HG03064 (cell line): ENCODE measurements around the gene FUT7.
"Not testable (repeated sequence)": the region's sequence is repeated elsewhere in the genome, so short reads cannot be mapped to it uniquely, and the experiment has no call there.

Experiments
- ATAC-seq: cut with Tn5 transposase; IDR thresholded peaks from one replicate; pipeline ENCODE4 v1.9.1; 2021; ENCODE audit warnings: low read depth; ENCODE audit not compliant: unreplicated experiment

The FUT7 gene

DNA sequence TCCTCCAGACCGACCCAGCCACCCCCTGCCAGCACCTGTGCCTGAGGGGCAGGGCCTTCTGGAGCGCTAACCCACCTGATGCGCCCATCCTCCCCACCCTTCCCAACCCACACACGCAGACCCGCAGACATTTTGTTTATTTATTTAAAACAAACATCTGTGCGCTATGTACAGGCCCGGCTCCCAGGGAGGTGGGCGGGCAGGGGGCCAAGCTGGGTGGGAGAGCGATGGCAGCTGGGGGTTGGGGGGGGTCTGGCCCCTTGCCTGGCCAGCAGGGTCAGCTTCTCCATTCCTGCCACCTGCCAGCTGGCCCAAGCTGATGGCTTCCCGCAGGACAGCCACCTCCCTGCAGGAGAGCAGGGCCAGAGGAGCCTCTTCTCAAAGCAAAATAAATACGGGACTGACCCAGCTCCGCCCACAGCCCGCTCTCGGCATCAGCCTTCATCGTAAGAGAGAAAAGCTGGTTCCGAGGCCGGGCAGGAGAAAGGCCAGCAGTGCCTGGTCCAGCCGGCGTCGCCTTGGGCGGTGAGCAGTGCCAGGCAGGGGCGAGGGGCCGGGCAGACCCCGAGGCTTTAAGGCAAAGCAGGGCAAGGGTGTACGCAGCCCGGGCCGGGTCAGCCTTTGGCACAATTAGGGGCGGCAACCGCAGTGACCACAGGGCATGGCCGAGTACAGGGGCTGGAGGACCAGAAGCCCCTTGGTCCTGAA is 24.6 kb downstream of the FUT7 start:
- ATAC-seq, result no peak

DNA sequence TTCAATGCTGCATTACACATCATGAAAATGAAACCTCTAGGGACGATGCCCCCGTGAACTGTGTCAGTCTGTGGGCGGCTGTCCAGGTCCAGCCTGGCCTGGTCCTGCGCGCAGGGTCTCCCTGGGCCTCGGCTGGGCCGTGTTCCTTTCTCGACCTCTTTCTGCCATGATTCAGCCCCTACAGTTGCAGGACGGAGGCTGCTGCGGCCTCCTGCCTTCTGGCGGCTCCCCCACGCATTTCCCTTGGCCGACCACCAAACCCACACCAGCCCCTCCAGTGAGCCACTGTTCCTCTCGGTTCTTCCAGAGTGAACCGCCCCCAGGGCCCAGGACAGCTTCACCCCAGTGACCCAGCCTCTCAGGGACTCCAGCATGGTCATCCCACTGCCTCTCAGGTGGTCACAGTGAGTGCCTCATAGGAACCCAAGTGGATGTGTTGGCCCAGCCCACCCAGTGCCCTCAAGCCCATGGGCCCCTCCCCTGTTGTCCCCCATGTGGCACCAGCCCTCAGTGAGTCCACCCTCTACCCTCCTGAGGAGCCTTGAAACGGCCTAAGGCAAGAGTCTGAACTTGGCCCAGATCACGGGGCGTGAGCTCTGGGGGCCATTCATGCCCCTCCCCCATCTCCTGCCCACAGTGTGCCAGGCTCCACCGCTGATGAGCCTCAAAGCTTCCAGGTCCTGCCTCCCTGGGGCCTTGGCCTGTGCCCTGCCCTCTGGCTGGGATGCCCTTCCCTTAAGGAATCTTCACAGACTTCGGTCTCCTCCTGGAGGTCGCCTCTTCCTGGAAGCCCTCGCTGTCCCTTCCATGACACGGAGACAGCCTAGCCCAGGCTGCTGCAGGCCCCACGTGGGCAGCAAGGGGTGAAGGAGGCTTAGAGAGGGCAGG is 25.5 kb downstream of the FUT7 start:
- no peak for ATAC-seq

DNA sequence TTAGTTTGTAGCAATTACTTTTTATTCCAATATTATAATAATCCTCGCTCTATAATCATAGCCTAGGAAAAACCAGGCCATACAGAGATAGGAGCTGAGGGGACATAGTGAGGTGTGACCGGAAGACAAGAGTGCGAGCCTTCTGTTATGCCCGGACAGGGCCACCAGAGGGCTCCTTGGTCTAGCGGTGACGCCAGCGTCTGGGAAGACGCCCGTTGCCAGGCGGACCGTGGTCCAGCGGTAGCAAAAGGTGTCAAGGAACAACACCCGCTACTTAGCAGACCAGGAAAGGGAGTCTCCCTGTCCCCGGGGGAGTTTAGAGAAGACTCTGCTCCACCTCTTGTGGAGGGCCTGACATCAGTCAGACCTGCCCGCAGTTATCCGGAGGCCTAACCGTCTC is 27.6 kb downstream of the FUT7 start:
- ATAC-seq, result not testable (repeated sequence)

DNA sequence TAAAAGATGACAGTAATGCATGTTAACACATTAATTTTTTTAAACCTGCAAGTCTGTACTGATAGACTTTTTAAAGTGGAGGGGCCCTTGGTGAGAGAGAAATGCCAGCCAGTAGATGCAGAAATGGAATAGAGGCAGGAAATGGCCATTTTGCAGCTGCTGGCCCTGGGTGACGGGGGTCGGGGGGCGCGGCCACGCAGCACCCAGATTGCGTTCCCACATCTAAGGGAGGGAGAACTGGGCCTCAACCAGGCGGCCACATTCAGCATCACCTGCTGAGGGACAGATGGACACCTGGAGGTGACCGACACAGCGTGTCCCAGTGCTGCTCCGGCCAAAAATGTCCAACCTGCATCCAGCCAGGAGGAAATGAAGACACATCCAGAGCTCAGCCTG is 29.2 kb downstream of the FUT7 start:
- no peak for ATAC-seq

DNA sequence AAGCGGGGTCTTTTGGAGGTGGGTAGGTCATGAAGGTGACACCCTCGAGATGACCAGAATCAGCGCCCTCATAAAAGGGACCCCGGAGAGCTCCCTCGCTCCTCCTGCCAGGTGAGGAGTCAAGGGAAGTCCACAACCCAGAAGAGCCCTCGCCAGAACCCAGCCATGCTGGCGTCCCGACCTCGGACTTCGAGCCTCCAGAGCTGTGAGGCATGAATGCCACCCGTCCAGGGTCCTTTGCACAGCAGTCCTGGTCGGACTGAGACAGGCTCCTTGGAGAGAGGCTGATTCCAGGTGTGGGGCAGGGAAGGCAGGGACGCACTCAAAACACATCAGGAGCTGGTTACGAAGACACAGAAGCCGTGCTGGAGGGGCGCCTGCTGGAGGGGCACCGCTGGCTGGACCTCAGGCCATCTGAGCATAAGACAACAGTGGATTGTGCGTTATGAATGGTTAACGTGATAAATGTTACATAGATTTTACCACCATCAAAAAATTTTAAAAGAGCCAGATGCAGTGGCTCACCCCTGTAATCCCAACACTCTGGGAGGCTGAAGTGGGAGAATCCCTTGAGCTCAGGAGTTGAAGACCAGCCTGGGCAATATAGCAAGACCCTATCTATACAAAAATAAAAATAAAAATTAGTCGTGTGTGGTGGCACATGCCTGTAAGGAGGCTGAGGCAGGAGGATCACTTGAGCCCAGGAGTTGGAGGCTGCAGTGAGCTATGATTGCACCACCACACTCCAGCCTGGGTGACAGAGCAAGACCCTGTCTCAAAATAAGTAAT is 29.8 kb downstream of the FUT7 start:
- ATAC-seq, result no peak

DNA sequence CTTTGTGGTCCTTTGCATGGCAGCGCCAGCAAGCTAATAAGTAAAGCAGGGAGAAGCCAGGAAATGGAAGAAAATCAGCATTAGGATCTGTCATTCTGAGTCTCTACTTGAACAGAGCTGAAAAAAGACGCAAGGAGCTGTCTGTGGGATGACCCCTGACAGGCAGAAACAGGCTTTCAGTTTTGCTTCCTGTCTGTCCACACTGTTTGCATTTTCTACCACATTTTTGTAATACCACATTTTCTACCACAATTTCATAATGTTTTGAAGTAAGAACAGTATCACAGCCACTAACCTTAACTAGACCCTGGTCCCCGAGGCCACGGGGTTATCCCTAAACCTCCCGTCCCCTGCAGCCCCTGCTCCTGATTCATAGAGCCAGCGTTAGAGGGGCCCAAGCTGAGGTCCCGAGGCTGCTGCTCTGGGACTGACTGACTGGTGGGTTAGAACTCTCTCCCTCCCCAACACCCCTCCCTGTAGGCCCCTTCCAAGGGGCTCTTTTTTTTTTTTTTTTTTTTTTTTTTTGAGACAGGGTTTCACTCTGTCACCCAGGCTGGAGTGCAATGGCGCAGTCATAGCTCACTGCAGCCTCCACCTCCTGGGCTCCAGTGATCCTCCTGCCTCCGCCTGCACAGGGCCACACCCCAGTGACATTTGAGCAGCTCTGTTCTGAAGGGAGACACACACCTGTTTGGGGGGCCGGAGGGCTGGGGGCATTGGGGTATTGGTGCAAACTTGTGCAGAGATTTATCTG is 31.5 kb downstream of the FUT7 start:
- ATAC-seq, result peak; percentile 60

DNA sequence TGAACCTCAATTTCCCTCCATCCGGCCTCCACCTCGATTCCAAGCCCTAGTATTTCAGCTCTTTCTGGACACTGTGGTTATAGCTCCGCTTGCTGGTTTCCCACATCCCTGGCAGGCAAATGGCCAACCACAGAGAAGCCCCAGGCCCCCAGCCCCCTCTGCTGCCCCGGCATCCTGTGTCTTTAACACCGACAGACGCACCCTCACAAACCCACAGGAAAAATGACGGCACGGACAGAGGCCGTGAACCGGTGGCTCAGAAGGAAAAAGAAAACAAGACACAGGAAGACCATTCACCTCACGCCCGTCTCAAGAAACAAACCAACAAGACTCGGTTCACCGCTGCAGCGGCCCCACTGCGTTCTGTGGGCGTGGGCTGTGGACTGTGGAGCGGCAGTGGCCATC is 34.1 kb downstream of the FUT7 start:
- ATAC-seq, result no peak

DNA sequence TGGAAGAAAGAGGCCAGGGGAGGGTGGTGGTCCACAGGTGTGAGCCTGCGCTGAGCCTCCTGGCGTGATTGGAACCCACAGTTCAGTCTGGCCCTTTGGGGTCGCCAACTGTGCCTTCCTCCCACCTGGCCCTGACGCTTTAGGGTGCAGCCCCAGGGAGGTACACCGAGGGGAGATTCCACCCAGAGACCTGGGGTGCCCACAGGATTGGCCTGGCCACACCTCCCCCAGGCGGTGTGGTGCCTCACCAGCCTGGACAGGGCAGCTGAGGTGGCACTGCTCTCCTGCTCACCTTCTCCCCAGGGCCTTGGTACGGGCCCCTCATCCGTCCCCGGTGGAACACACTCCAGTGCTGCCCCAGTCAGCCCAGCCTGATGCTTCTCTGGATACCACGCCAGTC is 34.5 kb downstream of the FUT7 start:
- no peak for ATAC-seq

DNA sequence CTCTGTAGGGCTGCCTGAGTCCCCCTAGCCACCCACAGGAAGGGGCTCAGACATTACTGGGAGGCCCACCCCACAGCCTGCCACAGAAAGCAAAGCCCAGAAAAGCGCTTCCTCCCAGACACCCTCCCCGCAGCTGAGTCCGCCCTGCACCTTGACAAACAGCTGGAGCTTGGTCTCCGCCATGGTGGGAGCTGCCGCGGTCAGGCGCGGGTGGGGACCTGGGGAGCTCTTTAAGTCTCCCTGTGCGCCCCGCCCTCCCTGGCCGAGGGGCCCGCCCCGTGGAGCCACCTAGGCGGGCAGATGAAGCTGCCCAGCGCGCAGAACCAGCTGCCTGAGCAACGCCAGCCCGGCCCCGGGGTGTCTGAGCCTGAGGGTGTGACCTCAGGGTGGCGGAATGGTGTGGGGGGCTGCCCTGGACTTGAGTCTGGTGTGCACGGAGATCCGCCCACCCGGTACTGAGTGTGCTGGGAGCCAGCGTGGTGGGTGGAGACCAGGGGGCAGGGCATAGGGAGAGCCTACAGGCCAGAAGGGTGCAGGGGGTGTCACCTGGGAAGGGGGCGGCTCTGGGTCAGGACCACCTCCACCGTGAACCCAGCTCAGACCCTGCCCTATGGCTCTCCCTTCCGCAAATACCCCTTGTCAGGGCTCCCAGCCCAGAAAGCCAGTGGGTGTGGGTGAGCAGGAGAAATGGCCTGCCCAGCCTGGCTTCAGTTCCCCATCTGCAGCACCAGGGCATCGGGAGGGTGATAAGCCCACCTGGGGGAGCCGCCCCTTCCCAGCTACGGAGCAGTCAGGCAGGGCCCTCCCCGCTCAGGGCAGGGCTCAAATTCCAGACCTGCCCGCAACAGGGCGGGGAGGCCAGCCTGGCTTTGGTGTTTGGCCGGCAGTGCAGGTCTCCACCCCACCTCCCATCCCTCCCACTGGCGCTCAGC is 35.3 kb downstream of the FUT7 start, which contains the start of gene CLIC3:
Gene CLIC3 (minus strand): TSS at position 208 of the 932 bp plus-strand sequence. CDS start 25 bp downstream, at position 183.
- ATAC-seq, result no peak

DNA sequence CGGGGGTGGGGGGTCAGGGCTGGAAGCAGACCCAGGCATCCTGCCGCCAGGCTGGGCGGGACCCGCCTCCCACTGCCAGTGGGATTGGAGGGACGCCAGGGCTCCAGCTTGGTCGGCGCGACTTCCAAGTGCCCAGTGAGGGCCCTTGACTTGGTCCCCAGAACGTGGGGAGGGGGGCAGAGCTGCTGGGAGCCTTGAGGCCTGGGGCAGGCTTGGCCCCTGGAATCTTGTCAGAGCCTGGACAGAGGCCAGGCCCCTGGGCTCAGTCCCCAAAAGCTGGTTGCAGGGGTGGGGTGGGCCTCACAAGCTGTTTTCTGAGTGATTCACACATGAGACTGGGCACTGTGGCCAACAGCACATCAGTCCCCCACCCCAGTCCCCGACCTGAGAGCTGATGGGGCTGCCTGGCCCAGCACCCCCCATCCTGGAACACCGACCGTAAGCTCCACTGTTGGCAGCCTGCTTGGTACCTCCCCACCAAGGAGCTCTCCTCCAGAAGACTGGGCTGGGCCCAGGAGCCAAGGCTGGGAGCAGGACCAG is 36.0 kb downstream of the FUT7 start:
- no peak for ATAC-seq

DNA sequence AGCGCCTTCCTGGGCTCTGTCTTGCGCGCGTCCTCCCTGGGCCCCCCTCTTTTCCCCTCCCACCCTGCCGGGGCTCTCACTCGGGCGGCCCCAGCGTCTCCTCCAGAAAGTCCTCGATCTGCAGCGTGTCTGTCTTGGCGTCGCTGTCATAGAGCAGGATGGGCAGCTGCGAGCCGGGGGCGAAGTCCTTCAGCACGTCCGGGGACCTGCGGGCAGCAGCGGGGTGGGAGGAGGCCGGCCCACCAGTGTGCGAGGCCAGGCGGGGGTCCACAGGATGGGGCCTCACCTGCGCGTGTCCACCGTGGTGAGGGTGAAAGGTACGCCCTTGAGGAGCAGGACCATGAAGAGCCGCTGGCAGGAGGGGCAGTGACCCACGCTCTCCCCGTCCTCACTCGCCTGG is 36.5 kb downstream of the FUT7 start:
- ATAC-seq, result no peak

DNA sequence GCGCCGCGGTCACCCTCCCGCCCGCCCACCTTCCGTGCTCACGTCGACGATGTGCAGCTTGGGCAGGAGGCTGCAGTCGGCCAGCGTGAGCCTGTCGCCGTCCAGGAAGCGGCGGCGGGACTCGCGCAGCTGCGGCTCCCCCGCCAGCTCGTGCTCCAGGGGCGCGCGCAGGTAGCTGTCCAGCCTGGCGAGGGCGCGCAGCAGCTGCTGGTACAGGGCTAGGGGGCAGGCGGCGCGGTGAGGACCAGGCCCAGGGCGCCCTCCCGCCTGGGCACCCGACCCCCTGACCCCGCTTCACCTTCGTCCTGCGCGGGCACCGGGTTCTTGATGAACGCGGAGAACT is 37.0 kb downstream of the FUT7 start:
- ATAC-seq, result no peak

DNA sequence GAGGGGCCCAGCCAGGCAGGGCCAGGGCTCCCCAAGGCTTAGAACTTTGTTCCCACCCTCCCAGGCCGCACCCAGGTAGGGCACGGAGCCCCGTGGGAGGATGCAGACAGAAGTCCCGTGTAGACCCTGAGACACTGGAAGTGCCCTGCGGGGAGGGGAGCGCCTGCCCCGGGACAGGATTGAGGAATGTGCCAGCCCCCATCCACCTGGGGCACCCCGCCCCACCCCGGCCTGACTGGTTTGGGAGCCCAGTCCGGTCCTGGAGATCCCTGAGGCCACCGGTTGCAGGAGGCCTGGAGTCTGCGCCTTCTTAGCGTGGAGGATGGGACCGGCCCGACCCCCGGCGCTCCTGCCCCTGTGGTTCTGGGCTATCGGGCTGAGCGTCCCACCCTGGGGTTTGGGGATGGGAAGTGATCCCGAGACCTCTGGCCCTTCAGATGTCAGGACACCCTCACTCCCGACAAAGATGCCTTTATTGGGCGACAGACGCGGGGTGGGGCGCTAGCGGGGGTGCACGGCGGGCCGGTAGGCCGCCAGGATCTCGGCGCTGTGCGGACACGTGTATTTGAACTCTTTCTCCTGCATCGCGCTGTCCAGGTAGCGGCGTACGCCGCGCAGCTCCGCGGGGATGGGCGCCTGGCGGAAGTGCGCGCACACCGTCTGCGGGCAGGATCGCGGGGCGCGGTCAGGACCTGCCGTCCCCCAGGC is 37.6 kb downstream of the FUT7 start:
- ATAC-seq, result no peak

DNA sequence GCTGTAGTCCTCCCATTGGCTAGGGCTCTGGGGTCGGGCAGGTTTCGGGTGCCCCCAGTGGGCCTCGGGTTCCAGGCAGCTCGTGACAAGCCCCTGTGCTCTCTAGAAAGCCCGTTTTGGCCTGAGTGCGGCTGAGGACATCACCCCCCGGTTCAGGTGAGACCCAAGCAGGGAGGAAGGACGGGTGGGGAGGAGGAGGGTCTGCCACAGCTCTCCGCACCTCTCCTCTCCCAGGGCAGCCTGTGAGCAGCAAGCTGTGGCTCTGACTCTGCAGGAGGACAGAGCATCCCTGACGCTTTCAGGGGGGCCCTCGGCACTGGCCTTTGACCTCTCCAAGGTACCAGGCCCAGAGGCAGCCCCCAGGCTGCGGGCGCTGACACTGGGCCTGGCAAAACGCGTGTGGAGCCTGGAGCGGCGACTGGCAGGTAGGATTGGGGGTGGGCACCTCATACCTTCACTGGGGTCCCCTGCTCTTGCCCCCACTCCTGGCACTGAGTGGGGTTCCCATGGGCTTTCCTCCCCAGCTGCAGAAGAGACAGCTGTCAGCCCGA is 39.0 kb downstream of the FUT7 start:
- ATAC-seq, result no peak

DNA sequence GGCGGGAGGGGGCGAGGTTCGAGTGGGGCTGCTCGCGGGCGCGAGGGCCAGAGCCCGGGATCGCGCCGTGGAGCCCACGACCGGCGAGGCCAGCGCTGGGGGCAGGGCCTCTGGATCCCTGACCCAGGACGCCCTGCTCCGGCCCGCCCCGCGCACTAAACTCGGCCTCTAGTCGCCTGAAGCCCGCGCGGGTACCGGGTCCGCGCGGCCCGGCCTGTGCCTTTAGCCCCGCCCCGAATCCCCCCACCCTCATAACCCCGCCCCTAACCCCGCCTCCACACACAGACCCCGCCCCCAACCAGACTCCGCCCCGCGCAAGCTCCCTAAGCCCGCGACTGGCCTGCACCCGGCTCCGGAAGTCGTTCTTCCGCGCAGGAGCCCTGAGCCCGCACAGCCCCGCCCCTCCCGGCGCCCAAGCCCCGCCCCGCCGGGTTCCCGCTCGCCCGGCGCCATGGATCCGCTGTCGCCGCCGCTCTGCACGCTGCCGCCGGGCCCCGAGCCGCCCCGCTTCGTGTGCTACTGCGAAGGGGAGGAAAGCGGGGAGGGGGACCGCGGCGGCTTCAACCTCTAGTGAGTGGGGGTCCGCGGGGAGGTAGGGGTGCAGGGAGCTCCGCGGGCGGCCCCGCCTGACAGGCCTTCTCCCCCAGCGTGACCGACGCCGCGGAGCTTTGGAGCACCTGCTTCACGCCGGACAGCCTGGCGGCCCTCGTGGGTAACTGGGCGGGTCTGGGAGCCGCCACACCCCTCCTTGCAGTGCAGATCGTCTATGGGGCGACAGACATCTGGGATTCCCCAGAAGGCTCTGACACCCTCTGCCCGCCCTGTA is 39.7 kb downstream of the FUT7 start, which contains the start of gene PAXX:
Gene PAXX (plus strand): TSS at position 430 of the 826 bp plus-strand sequence. CDS start 22 bp downstream, at position 452.
- peak; percentile 77 for ATAC-seq

DNA sequence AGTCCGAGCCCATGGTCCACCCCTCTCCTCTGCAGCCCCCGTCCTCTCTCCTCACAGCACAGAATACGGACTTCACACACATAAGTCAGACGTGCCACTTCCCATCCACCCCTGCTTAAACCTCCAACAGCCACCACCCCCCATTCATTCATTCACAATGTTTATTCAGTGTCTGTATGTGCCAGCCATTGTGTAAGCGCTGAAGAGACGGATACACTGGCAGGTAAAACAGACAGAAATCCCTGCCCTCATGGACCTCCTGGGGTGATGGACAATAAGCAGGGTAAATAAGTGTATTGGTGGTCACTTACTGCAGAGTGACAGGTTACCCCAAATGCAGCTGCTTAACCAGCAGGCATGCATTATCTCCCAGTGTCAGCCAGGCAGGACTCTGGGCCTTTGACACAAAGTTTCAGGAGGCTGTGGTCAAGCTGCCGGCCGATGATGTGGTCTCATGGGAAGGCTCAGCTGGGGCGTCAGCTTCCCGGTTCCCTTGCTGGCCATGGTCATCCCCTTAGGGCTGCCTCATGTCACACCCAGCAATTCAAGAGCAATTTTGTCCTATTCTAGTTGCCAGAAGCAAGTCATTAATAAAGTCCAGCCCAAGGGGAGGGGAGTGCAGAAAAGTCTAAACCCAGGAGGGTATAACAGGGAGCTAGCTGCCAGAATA is 41.5 kb downstream of the FUT7 start:
- no peak for ATAC-seq

DNA sequence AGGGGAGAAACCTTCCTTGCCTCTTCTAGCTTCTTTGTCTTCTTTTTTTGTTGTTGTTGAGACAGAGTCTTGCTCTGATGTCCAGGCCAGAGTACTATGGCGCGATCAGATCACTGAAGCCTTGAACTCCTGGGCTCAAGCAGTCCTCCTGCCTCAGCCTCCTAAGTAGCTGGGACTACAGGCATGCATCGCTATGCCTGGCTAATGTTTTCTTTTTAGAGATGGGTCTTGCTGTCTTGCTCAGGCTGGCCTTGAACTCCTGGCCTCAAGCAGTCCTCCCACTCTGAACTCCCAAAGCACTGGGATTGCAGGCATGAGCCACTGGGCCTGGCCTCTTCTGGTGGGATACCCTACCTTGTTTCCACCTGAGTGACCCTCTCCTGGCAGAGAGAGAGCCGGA is 43.0 kb downstream of the FUT7 start:
- no peak for ATAC-seq
